Stimulated activated effector memory CD8-positive, alpha-beta T cell treated with anti-CD3 and anti-CD28 coated beads, Interleukin-12 subunit alpha, Interleukin-12 subunit beta, amount 100 ng/mL, for 72 hours (primary cell): ENCODE measurements around the gene ZMYND19.
A peak's percentile ranks its signal among the peaks of the same experiment; 100 is the strongest.
"Not testable (repeated sequence)": the region's sequence is repeated elsewhere in the genome, so short reads cannot be mapped to it uniquely, and the experiment has no call there.

Experiments used
- ATAC-seq: fragments of 150-1000 bp; cut with Tn5 transposase; 2 replicates; pipeline ENCODE4 v1.10.0; 2021
- DNase-seq, 2 donors: peaks; one replicate each; pipeline ENCODE4 v3.0.0; 2021 to 2022; ENCODE audit warnings: low spot score in 2 of 2
- H3K27ac Mint-ChIP-seq: one replicate; pipeline ENCODE4 v1.8.0; 2022; ENCODE audit warnings: mild to moderate bottlenecking, mixed read lengths
- H3K36me3 Mint-ChIP-seq: one replicate; pipeline ENCODE4 v1.8.0; 2022; ENCODE audit warnings: mild to moderate bottlenecking, mixed read lengths
- H3K4me1 Mint-ChIP-seq: one replicate; pipeline ENCODE4 v1.8.0; 2022; ENCODE audit warnings: mixed read lengths
- H3K4me3 Mint-ChIP-seq: one replicate; pipeline ENCODE4 v1.8.0; 2022; ENCODE audit warnings: mild to moderate bottlenecking, mixed read lengths
- H3K9me3 Mint-ChIP-seq: one replicate; pipeline ENCODE4 v1.8.0; 2022; ENCODE audit warnings: mixed read lengths

ZMYND19 gene

GRCh38 chr9:137605121-137606004, 15.1 kb upstream of the ZMYND19 start, which contains the start of gene ARRDC1:
Gene ARRDC1, plus strand, starts transcription at chr9:137605686. Its CDS starts 32 bp downstream, at chr9:137605718.
- H3K36me3 Mint-ChIP-seq, result peaks cover 4% of the 10 kb centered on the region
- DNase-seq, result peak; percentile 78 to 92
- no peak within 1 kb of the TSS for H3K27ac Mint-ChIP-seq
- peak within 1 kb of the TSS; percentile 73 for H3K4me3 Mint-ChIP-seq
- no peaks in the 10 kb centered on the region for H3K9me3 Mint-ChIP-seq
- peak; percentile 94 for ATAC-seq
- peaks cover 24% of the 10 kb centered on the region for H3K4me1 Mint-ChIP-seq

- Mint-ChIP-seq H3K4me1 (peaks cover 24% of the 10 kb centered on the region), H3K9me3 (no peaks in the 10 kb centered on the region), H3K27ac (no peak overlapping the region), H3K4me3 (peak overlapping the region; percentile 37), H3K36me3 (peaks cover 4% of the 10 kb centered on the region)
- ATAC-seq (no peak), DNase-seq (no peak)
Observed at GRCh38 chr9:137604345-137605086, 14.2 kb upstream of the ZMYND19 start.

- Mint-ChIP-seq H3K4me3 (peak overlapping the region; percentile 37), H3K36me3 (peaks cover 4% of the 10 kb centered on the region), H3K9me3 (no peaks in the 10 kb centered on the region), H3K27ac (no peak overlapping the region), H3K4me1 (peaks cover 24% of the 10 kb centered on the region)
- DNase-seq, result no peak
- ATAC-seq, result no peak
Observed at GRCh38 chr9:137603879-137604278, 13.6 kb upstream of the ZMYND19 start.

GRCh38 chr9:137602661-137603060, 12.3 kb upstream of the ZMYND19 start:
- DNase-seq, result no peak
- Mint-ChIP-seq H3K36me3 (peaks cover 4% of the 10 kb centered on the region), H3K9me3 (no peaks in the 10 kb centered on the region), H3K27ac (no peak overlapping the region), H3K4me3 (no peak overlapping the region), H3K4me1 (peaks cover 31% of the 10 kb centered on the region)
- ATAC-seq, result no peak

GRCh38 chr9:137598943-137599342, 8.6 kb upstream of the ZMYND19 start:
- Mint-ChIP-seq H3K9me3 (no peaks in the 10 kb centered on the region), H3K27ac (no peak overlapping the region), H3K4me3 (no peak overlapping the region), H3K36me3 (peaks cover 4% of the 10 kb centered on the region), H3K4me1 (peaks cover 17% of the 10 kb centered on the region)
- DNase-seq, result no peak
- no peak for ATAC-seq

GRCh38 chr9:137596577-137596976, 6.3 kb upstream of the ZMYND19 start:
- ATAC-seq, H3K4me3 Mint-ChIP-seq, H3K9me3 Mint-ChIP-seq, H3K36me3 Mint-ChIP-seq, DNase-seq, H3K27ac Mint-ChIP-seq, H3K4me1 Mint-ChIP-seq: not testable (repeated sequence)

- peaks cover 8% of the 10 kb centered on the region for H3K36me3 Mint-ChIP-seq
- H3K4me1 Mint-ChIP-seq, result peaks cover 14% of the 10 kb centered on the region
- DNase-seq, result no peak
- H3K4me3 Mint-ChIP-seq, result no peak overlapping the region
- H3K27ac Mint-ChIP-seq, result no peak overlapping the region
- no peak for ATAC-seq
- no peaks in the 10 kb centered on the region for H3K9me3 Mint-ChIP-seq
Observed at GRCh38 chr9:137593176-137593575, 2.9 kb upstream of the ZMYND19 start.

- ATAC-seq (no peak), DNase-seq (no peak)
- Mint-ChIP-seq H3K36me3 (peaks cover 12% of the 10 kb centered on the region), H3K4me1 (peaks cover 17% of the 10 kb centered on the region), H3K4me3 (no peak overlapping the region), H3K27ac (no peak overlapping the region), H3K9me3 (no peaks in the 10 kb centered on the region)
Observed at GRCh38 chr9:137592767-137593166, 2.5 kb upstream of the ZMYND19 start.

GRCh38 chr9:137590123-137590468, 216 bp downstream of the ZMYND19 start:
- Mint-ChIP-seq H3K36me3 (peaks cover 39% of the 10 kb centered on the region), H3K9me3 (no peaks in the 10 kb centered on the region), H3K27ac (no peak overlapping the region), H3K4me1 (peaks cover 19% of the 10 kb centered on the region), H3K4me3 (peak overlapping the region; percentile 82)
- DNase-seq (no peak), ATAC-seq (peak; percentile 53)

- DNase-seq (no peak), ATAC-seq (peak; percentile 4)
- no peaks in the 10 kb centered on the region for H3K9me3 Mint-ChIP-seq
- peaks cover 19% of the 10 kb centered on the region for H3K4me1 Mint-ChIP-seq
- H3K4me3 Mint-ChIP-seq, result peak overlapping the region; percentile 74
- H3K27ac Mint-ChIP-seq, result no peak overlapping the region
- peaks cover 44% of the 10 kb centered on the region for H3K36me3 Mint-ChIP-seq
Observed at GRCh38 chr9:137589441-137590122, 730 bp downstream of the ZMYND19 start.

GRCh38 chr9:137588891-137589290, 1.4 kb downstream of the ZMYND19 start:
- Mint-ChIP-seq H3K9me3 (no peaks in the 10 kb centered on the region), H3K4me3 (peak overlapping the region; percentile 74), H3K36me3 (peaks cover 45% of the 10 kb centered on the region), H3K27ac (no peak overlapping the region), H3K4me1 (peaks cover 19% of the 10 kb centered on the region)
- ATAC-seq (no peak), DNase-seq (no peak)

GRCh38 chr9:137588311-137588710, 2.0 kb downstream of the ZMYND19 start:
- Mint-ChIP-seq H3K9me3 (no peaks in the 10 kb centered on the region), H3K36me3 (peaks cover 50% of the 10 kb centered on the region), H3K27ac (peak overlapping the region; percentile 53), H3K4me1 (peaks cover 19% of the 10 kb centered on the region), H3K4me3 (peak overlapping the region; percentile 74)
- ATAC-seq (no peak), DNase-seq (no peak)

GRCh38 chr9:137586854-137587253, 3.5 kb downstream of the ZMYND19 start:
- no peaks in the 10 kb centered on the region for H3K9me3 Mint-ChIP-seq
- DNase-seq, result no peak
- H3K36me3 Mint-ChIP-seq, result peaks cover 55% of the 10 kb centered on the region
- no peak for ATAC-seq
- no peak overlapping the region for H3K27ac Mint-ChIP-seq
- peaks cover 19% of the 10 kb centered on the region for H3K4me1 Mint-ChIP-seq
- H3K4me3 Mint-ChIP-seq, result no peak overlapping the region

- H3K27ac Mint-ChIP-seq, result peak overlapping the region; percentile 48
- no peak overlapping the region for H3K4me3 Mint-ChIP-seq
- DNase-seq (no peak), ATAC-seq (no peak)
- peaks cover 58% of the 10 kb centered on the region for H3K36me3 Mint-ChIP-seq
- H3K4me1 Mint-ChIP-seq, result peaks cover 13% of the 10 kb centered on the region
- no peaks in the 10 kb centered on the region for H3K9me3 Mint-ChIP-seq
Observed at GRCh38 chr9:137583957-137584356, 6.4 kb downstream of the ZMYND19 start.

GRCh38 chr9:137583347-137583746, 7.0 kb downstream of the ZMYND19 start:
- Mint-ChIP-seq H3K36me3 (peaks cover 52% of the 10 kb centered on the region), H3K27ac (peak overlapping the region; percentile 48), H3K4me3 (no peak overlapping the region), H3K4me1 (peaks cover 8% of the 10 kb centered on the region), H3K9me3 (no peaks in the 10 kb centered on the region)
- ATAC-seq (no peak), DNase-seq (no peak)
